HEK293 (cell line): Measurements from ENCODE around the gene MAGOHB.

Experiments
- CTCF ChIA-PET: fragments of 350-600 bp; formaldehyde crosslinking; extraction: SDS; loops from one replicate; lab custom pipeline; 2021; ENCODE audit warnings: antibody characterized with exemption; lab: Yijun Ruan, JAX
- POLR2A ChIA-PET: fragments of 300-600 bp; formaldehyde crosslinking; extraction: SDS; loops from one replicate; lab custom pipeline; 2020; ENCODE audit warnings: antibody characterized with exemption, inconsistent platforms; lab: Yijun Ruan, JAX
- H3K27ac ChIP-seq: fragments of 200-500 bp; sonication (Bioruptor generic); 2 replicates; pipeline ENCODE4 v1.5.1; 2014; ENCODE audit warnings: low read depth, low read length, control low read depth, inconsistent platforms; ENCODE audit errors: extremely low read depth
- H3K36me3 ChIP-seq, 2 experiments: fragments of 200-500 bp in 1 of 2; sonication (Bioruptor generic) in 1 of 2; 1 replicate in 1 of 2; 2 replicates in 1 of 2; pipeline ENCODE4 v1.5.1; 2014 to 2017; ENCODE audit warnings: inconsistent platforms in 2 of 2, low read length in 2 of 2; ENCODE audit not compliant: control insufficient read depth in 2 of 2, insufficient read depth in 1 of 2
- H3K4me1 ChIP-seq: fragments of 200-500 bp; sonication (Bioruptor generic); 2 replicates; pipeline ENCODE4 v1.5.1; 2014; ENCODE audit warnings: mild to moderate bottlenecking, low read length, inconsistent platforms; ENCODE audit not compliant: control insufficient read depth, insufficient read depth
- H3K4me3 ChIP-seq: 2 replicates; pipeline ENCODE4 v1.5.1; 2011; ENCODE audit warnings: low read depth, mild to moderate bottlenecking, control low read depth, low read length, moderate library complexity
- H3K9me3 ChIP-seq: fragments of 200-500 bp; sonication (Bioruptor generic); 2 replicates; pipeline ENCODE4 v1.5.1; 2014; ENCODE audit warnings: low read depth, low read length, inconsistent platforms; ENCODE audit not compliant: control insufficient read depth, insufficient read depth
- BCL11B ChIP-seq: fragments of 450-650 bp; formaldehyde crosslinking; IDR thresholded peaks from 2 replicates; pipeline ENCODE4 v1.5.1; 2016; ENCODE audit warnings: low read depth, missing biosample characterization, missing genetic modification characterization
- CTCF ChIP-seq: fragments of 450-650 bp; formaldehyde crosslinking; IDR thresholded peaks from 2 replicates; pipeline ENCODE4 v1.5.1; 2016; ENCODE audit warnings: missing biosample characterization, missing genetic modification characterization
- ELK4 ChIP-seq: IDR thresholded peaks from 2 replicates; pipeline ENCODE4 v1.6.1; 2011; ENCODE audit warnings: mild to moderate bottlenecking, low read depth, low read length, borderline replicate concordance
- HOXC10 ChIP-seq: sonication (generic); formaldehyde crosslinking; IDR thresholded peaks from 2 replicates; pipeline ENCODE4 v1.8.1; 2023; ENCODE audit warnings: mild to moderate bottlenecking, missing genetic modification reagents
- INSM2 ChIP-seq: fragments of 450-650 bp; formaldehyde crosslinking; IDR thresholded peaks from 2 replicates; pipeline ENCODE4 v1.5.1; 2016; ENCODE audit warnings: missing biosample characterization, missing genetic modification characterization
- KLF16 ChIP-seq: fragments of 450-650 bp; formaldehyde crosslinking; IDR thresholded peaks from 2 replicates; pipeline ENCODE4 v1.5.1; 2017; ENCODE audit warnings: missing biosample characterization, missing genetic modification characterization
- PRDM10 ChIP-seq: fragments of 450-650 bp; formaldehyde crosslinking; IDR thresholded peaks from 2 replicates; pipeline ENCODE4 v1.5.1; 2016; ENCODE audit warnings: missing biosample characterization, missing genetic modification characterization
- ZBTB10 ChIP-seq: fragments of 450-650 bp; formaldehyde crosslinking; IDR thresholded peaks from 2 replicates; pipeline ENCODE4 v1.5.1; 2016; ENCODE audit warnings: missing biosample characterization, missing genetic modification characterization
- ZBTB7A ChIP-seq: fragments of 450-650 bp; formaldehyde crosslinking; IDR thresholded peaks from 2 replicates; pipeline ENCODE4 v1.5.1; 2016; ENCODE audit warnings: low read depth, missing biosample characterization, missing genetic modification characterization
- ZNF175 ChIP-seq: fragments of 450-650 bp; formaldehyde crosslinking; IDR thresholded peaks from 2 replicates; pipeline ENCODE4 v1.5.1; 2016; ENCODE audit warnings: missing biosample characterization, missing genetic modification characterization
- ZNF223 ChIP-seq: fragments of 450-650 bp; formaldehyde crosslinking; IDR thresholded peaks from 2 replicates; pipeline ENCODE4 v1.5.1; 2016; ENCODE audit warnings: missing biosample characterization, missing genetic modification characterization
- ZNF24 ChIP-seq: fragments of 450-650 bp; formaldehyde crosslinking; IDR thresholded peaks from 2 replicates; pipeline ENCODE4 v1.5.1; 2016; ENCODE audit warnings: missing biosample characterization, missing genetic modification characterization
- ZNF391 ChIP-seq: fragments of 450-650 bp; formaldehyde crosslinking; IDR thresholded peaks from 2 replicates; pipeline ENCODE4 v1.5.1; 2016; ENCODE audit warnings: low read depth, missing biosample characterization, missing genetic modification characterization, borderline replicate concordance
- ZNF548 ChIP-seq: fragments of 450-650 bp; formaldehyde crosslinking; IDR thresholded peaks from 2 replicates; pipeline ENCODE4 v1.5.1; 2016; ENCODE audit warnings: missing biosample characterization, missing genetic modification characterization
- ZNF549 ChIP-seq: fragments of 450-650 bp; IDR thresholded peaks from 2 replicates; pipeline ENCODE4 v1.5.1; 2018; ENCODE audit warnings: missing biosample characterization, missing genetic modification characterization, mild to moderate bottlenecking, inconsistent platforms, moderate library complexity
- ZNF555 ChIP-seq: fragments of 450-650 bp; formaldehyde crosslinking; conservative IDR thresholded peaks from 2 replicates; pipeline ENCODE4 v1.5.1; 2017; ENCODE audit warnings: missing biosample characterization, mild to moderate bottlenecking, missing genetic modification characterization, inconsistent platforms
- ZNF623 ChIP-seq: fragments of 450-650 bp; formaldehyde crosslinking; IDR thresholded peaks from 2 replicates; pipeline ENCODE4 v1.5.1; 2016; ENCODE audit warnings: missing biosample characterization, missing genetic modification characterization
- ZNF626 ChIP-seq: fragments of 450-650 bp; sonication (Bioruptor Pico); formaldehyde crosslinking; IDR thresholded peaks from 2 replicates; pipeline ENCODE4 v1.5.1; 2018; ENCODE audit warnings: missing biosample characterization, missing genetic modification characterization, inconsistent platforms
- ZNF629 ChIP-seq: fragments of 450-650 bp; formaldehyde crosslinking; IDR thresholded peaks from 2 replicates; pipeline ENCODE4 v1.5.1; 2017; ENCODE audit warnings: missing biosample characterization, missing genetic modification characterization
- ZNF658 ChIP-seq: fragments of 450-650 bp; formaldehyde crosslinking; IDR thresholded peaks from 2 replicates; pipeline ENCODE4; 2016; ENCODE audit warnings: missing biosample characterization, missing genetic modification characterization
- ZNF701 ChIP-seq: fragments of 450-650 bp; formaldehyde crosslinking; IDR thresholded peaks from 2 replicates; pipeline ENCODE4 v1.5.1; 2016; ENCODE audit warnings: missing biosample characterization, missing genetic modification characterization
- ZNF76 ChIP-seq: fragments of 450-650 bp; formaldehyde crosslinking; IDR thresholded peaks from 2 replicates; pipeline ENCODE4; 2016; ENCODE audit warnings: low read depth, missing biosample characterization, missing genetic modification characterization, borderline replicate concordance
- ZNF837 ChIP-seq: fragments of 450-650 bp; formaldehyde crosslinking; IDR thresholded peaks from 2 replicates; pipeline ENCODE4 v1.5.1; 2016; ENCODE audit warnings: missing biosample characterization, missing genetic modification characterization
- ZSCAN16 ChIP-seq: fragments of 450-650 bp; formaldehyde crosslinking; IDR thresholded peaks from 2 replicates; pipeline ENCODE4 v1.5.1; 2016; ENCODE audit warnings: missing biosample characterization, missing genetic modification characterization
- TF ChIP-seq, protein P1 (sequence below): fragments of 450-650 bp; formaldehyde crosslinking; IDR thresholded peaks from 2 replicates; pipeline ENCODE4 v1.5.1; 2016; ENCODE audit warnings: missing biosample characterization, missing genetic modification characterization
- TF ChIP-seq, protein P2 (sequence below): fragments of 450-650 bp; formaldehyde crosslinking; optimal IDR thresholded peaks from 2 replicates; pipeline ENCODE3; 2016; ENCODE audit warnings: missing biosample characterization, mild to moderate bottlenecking, missing genetic modification characterization

Gene MAGOHB

DNA sequence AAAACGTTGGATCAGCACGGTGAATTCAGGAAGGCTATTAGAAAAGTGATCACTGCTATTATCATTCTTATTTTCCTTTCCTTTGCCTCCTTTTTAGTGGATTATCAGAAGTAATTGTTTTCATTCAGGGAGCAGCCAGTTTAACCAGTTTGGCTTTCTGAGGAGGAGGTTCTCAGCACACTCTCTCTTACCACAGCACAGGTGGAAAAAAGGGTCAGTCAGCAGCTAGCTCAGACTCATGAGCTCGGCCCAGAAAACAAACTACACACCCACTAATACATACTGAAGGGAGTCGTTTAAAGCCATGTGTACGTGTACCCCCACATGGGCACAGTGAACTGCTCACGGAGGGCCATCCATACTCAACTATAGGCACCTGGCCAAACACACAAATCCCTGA is 23.2 kb upstream of the MAGOHB start (continued):
- TF ChIP-seq PRDM10 (tag by site-specific recombination) (no peak), ZNF701 (tag by site-specific recombination) (no peak), KLF16 (tag by site-specific recombination) (no peak), ZNF24 (no peak), ZNF548 (tag by site-specific recombination) (no peak), BCL11B (tag by site-specific recombination) (no peak), ZNF175 (tag by site-specific recombination) (no peak), ZNF391 (tag by site-specific recombination) (no peak), HOXC10 (CRISPR knock-in tag) (no peak), ZBTB10 (tag by site-specific recombination) (no peak), ZNF658 (no peak), ZSCAN16 (tag by site-specific recombination) (no peak)
- TF ChIP-seq, protein P1, sequence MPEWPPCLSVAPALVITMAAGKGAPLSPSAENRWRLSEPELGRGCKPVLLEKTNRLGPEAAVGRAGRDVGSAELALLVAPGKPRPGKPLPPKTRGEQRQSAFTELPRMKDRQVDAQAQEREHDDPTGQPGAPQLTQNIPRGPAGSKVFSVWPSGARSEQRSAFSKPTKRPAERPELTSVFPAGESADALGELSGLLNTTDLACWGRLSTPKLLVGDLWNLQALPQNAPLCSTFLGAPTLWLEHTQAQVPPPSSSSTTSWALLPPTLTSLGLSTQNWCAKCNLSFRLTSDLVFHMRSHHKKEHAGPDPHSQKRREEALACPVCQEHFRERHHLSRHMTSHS (tag by site-specific recombination), result no peak

DNA sequence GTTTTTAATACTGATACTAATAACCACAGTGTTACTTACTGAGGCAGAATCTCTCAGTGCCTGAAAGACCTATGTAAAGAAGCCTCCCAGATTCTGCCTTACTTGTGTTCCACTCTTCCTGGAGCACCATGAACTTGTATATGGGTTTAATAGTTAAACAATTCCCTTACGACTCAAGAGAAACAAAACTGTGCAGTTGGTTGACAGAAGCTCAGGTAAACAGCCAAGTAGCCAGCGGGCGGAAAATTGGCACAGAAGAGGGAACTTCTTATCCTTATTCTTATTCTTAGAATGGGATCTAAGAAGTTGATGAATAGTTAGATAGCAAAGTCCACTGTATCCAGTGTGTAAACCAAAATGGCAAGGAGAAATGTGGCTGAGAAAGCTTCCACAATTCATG is 22.7 kb upstream of the MAGOHB start:
- H3K9me3 ChIP-seq, result no peaks in the 10 kb centered on the region
- no peak for TF ChIP-seq ZBTB7A
- no peak for TF ChIP-seq ZNF623
- TF ChIP-seq, protein P2, sequence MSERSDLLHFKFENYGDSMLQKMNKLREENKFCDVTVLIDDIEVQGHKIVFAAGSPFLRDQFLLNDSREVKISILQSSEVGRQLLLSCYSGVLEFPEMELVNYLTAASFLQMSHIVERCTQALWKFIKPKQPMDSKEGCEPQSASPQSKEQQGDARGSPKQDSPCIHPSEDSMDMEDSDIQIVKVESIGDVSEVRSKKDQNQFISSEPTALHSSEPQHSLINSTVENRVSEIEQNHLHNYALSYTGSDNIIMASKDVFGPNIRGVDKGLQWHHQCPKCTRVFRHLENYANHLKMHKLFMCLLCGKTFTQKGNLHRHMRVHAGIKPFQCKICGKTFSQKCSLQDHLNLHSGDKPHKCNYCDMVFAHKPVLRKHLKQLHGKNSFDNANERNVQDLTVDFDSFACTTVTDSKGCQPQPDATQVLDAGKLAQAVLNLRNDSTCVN, result no peak
- TF ChIP-seq ZNF626 (tag by site-specific recombination), result no peak
- TF ChIP-seq ELK4, result no peak
- no peak for TF ChIP-seq ZNF837 (tag by site-specific recombination)
- no peak for TF ChIP-seq ZNF223 (tag by site-specific recombination)
- no peak for TF ChIP-seq ZNF76 (tag by site-specific recombination)
- TF ChIP-seq ZNF549 (tag by site-specific recombination), result no peak
- TF ChIP-seq ZNF555 (tag by site-specific recombination), result no peak
- no peak for TF ChIP-seq CTCF
- TF ChIP-seq ZNF629 (tag by site-specific recombination), result no peak
- no peak for TF ChIP-seq INSM2 (tag by site-specific recombination)
- no peaks in the 10 kb centered on the region for H3K4me1 ChIP-seq
- ChIA-PET CTCF (no interaction called here), POLR2A (no interaction called here)
- H3K4me3 ChIP-seq, result no peak overlapping the region
- no peak overlapping the region for H3K27ac ChIP-seq
- H3K36me3 ChIP-seq, result no peaks in the 10 kb centered on the region
